Keratinocyte (primary cell): ENCODE measurements around the gene CCDC178. TPM values are rescaled to one million over a fixed set of nuclear protein-coding genes. Genes with fewer than 3 reads are reported as not detected.

ENCODE experiments used
- DNase-seq: peaks from one replicate; pipeline ENCODE4 v3.0.0-alpha.2; 2011; ENCODE audit warnings: low read depth, missing footprints, low spot score
- FAIRE-seq: peaks from 2 replicates; lab custom pipeline; 2011; peaks lifted over from hg19 to GRCh38; lab: Jason Lieb, UNC
- H2AFZ ChIP-seq: 2 replicates; pipeline ENCODE4 v1.6.0; 2012; ENCODE audit warnings: low read length, control low read depth, inconsistent platforms; ENCODE audit not compliant: control insufficient read depth
- H3K27ac ChIP-seq: 2 replicates; pipeline ENCODE4 v1.5.1; 2011; ENCODE audit warnings: low read length; ENCODE audit not compliant: control insufficient read depth, insufficient read depth
- H3K27me3 ChIP-seq: 3 replicates; pipeline ENCODE4 v1.6.0; 2011; ENCODE audit warnings: low read length; ENCODE audit not compliant: control insufficient read depth, insufficient read depth; ENCODE audit errors: extremely low read depth
- H3K36me3 ChIP-seq, 2 experiments: 2 replicates in 1 of 2; 3 replicates in 1 of 2; pipeline ENCODE4 v1.5.1; 2011; ENCODE audit warnings: low read length in 2 of 2, mild to moderate bottlenecking in 1 of 2; ENCODE audit not compliant: control insufficient read depth in 2 of 2, insufficient read depth in 2 of 2; ENCODE audit errors: extremely low read depth in 1 of 2
- H3K4me1 ChIP-seq: 3 replicates; pipeline ENCODE4 v1.5.1; 2011; ENCODE audit warnings: low read length; ENCODE audit not compliant: control insufficient read depth, insufficient read depth; ENCODE audit errors: extremely low read depth
- H3K4me2 ChIP-seq: 3 replicates; pipeline ENCODE4 v1.6.0; 2011; ENCODE audit warnings: low read depth, low read length; ENCODE audit not compliant: control insufficient read depth, insufficient read depth; ENCODE audit errors: extremely low read depth
- H3K4me3 ChIP-seq, 3 experiments: fragments of 200-600 bp in 1 of 3; sonication (generic) in 1 of 3; 2 replicates in 2 of 3; 3 replicates in 1 of 3; pipeline ENCODE4 v1.5.1; 2011 to 2016; ENCODE audit warnings: low read length in 3 of 3, mild to moderate bottlenecking in 3 of 3, control low read depth in 2 of 3, inconsistent platforms in 1 of 3, low read depth in 1 of 3, mixed read lengths in 1 of 3, mixed run types in 1 of 3, moderate library complexity in 1 of 3; ENCODE audit not compliant: control insufficient read depth in 2 of 3, insufficient read depth in 2 of 3; ENCODE audit errors: extremely low read depth in 1 of 3
- H3K79me2 ChIP-seq: 2 replicates; pipeline ENCODE4 v1.6.0; 2012; ENCODE audit warnings: low read length; ENCODE audit not compliant: control insufficient read depth, insufficient read depth
- H3K9ac ChIP-seq: 3 replicates; pipeline ENCODE4 v1.6.0; 2011; ENCODE audit warnings: low read length; ENCODE audit not compliant: control insufficient read depth, insufficient read depth; ENCODE audit errors: extremely low read depth
- H3K9me1 ChIP-seq: 3 replicates; pipeline ENCODE4 v1.6.0; 2011; ENCODE audit warnings: low read length; ENCODE audit not compliant: control insufficient read depth, insufficient read depth; ENCODE audit errors: extremely low read depth
- H3K9me3 ChIP-seq: 2 replicates; pipeline ENCODE4 v1.5.1; 2012; ENCODE audit warnings: low read depth, low read length; ENCODE audit not compliant: control insufficient read depth
- H4K20me1 ChIP-seq: 3 replicates; pipeline ENCODE4 v1.6.0; 2011; ENCODE audit warnings: low read length; ENCODE audit not compliant: control insufficient read depth, insufficient read depth; ENCODE audit errors: extremely low read depth
- CTCF ChIP-seq, 3 experiments: IDR thresholded peaks in 1 of 3; conservative IDR thresholded peaks in 1 of 3; optimal IDR thresholded peaks in 1 of 3; 2 replicates in 2 of 3; 3 replicates in 1 of 3; pipeline versions ENCODE3 to v1.5.1; 2011; ENCODE audit warnings: low read length in 3 of 3, mild to moderate bottlenecking in 3 of 3, moderate library complexity in 2 of 3, control low read depth in 1 of 3, inconsistent platforms in 1 of 3; ENCODE audit not compliant: insufficient read depth in 2 of 3; ENCODE audit errors: extremely low read depth in 1 of 3
- EZH2 ChIP-seq: IDR thresholded peaks from one replicate; pipeline ENCODE4 v1.6.1; 2012; ENCODE audit warnings: inconsistent platforms, mild to moderate bottlenecking, low read length, moderate library complexity
- dilution Hi-C: fragments of 300-500 bp; cut with MboI; formaldehyde crosslinking; loops from one replicate; pipeline ENCODE4 v1.7.0; 2020; ENCODE audit warnings: low sequenced_read_pairs; ENCODE audit not compliant: extremely low pct_ligation_motif_present
- polyA plus RNA-seq, 5 experiments: library from polyadenylated mRNA; depleted of rRNA in 3 of 5; stranded (reverse) in 3 of 5; stranded (forward) in 1 of 5; unstranded in 1 of 5; fragments of >200 nt; gene quantifications; 1 replicate in 1 of 5; 2 replicates in 3 of 5; 3 replicates in 1 of 5; pipeline versions ENCODE4 v1.2.1 to v1.2.3, GENCODE V29; 2011 to 2012; ENCODE audit warnings: missing spikeins in 2 of 5, low read depth in 1 of 5, low replicate concordance in 1 of 5

The CCDC178 gene
- polyA plus RNA-seq, 1 donor (not counting 4 experiments of a cell fraction or from before 2014, with no cell fraction given), result 0.14 TPM

DNA sequence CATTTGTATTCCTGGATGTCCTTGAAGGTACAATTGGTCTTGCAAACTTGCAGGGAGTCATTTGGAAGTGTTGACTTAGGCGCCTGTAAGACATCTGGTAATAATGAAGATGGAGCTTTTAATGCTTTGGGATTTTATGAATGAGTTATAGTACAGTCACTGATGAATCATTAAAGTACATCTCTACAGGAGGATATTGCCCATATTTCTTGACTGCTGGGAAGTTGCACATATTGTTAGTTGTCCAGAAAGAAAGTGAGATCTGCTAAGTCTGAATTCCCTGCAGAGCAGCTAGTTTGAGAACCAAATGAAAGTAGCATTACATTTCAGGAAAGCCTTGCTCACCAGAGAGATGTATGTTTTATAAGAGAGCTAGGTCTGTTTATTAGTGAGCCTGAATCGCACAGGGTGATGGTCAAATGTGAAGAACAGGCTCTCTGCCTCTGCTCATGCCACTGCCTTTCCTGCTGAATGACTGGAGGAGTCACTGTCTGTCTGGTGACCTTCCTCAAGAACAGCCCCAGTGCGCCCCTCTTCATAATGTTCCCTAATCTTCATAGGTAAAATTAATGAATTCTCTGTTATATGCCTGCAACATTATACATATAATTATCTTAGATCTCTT lies 528.7 kb downstream of the CCDC178 start:
- H4K20me1 ChIP-seq, result no peaks in the 10 kb centered on the region
- no peak overlapping the region for H3K9ac ChIP-seq
- FAIRE-seq (peak; percentile 65), DNase-seq (no peak)
- no peak overlapping the region for H3K27ac ChIP-seq
- no peaks in the 10 kb centered on the region for H3K9me1 ChIP-seq
- dilution Hi-C loops, result no loop called here
- peaks cover 11% of the 10 kb centered on the region for H3K4me1 ChIP-seq
- H3K36me3 ChIP-seq, result no peaks in the 10 kb centered on the region
- H3K4me2 ChIP-seq, result no peak overlapping the region
- H3K4me3 ChIP-seq, result no peak overlapping the region
- no peaks in the 10 kb centered on the region for H3K9me3 ChIP-seq
- no peaks in the 10 kb centered on the region for H3K27me3 ChIP-seq
- TF ChIP-seq EZH2 (no peak), CTCF (optimal IDR thresholded peaks at IDR 0.05 in 1 of 3, IDR thresholded peaks at IDR 0.05 in 1 of 3, conservative IDR thresholded peaks at IDR 0.05 in 1 of 3; ENCODE audit: extremely low read depth in 1 of 3, insufficient read depth in 2 of 3, low read length in 3 of 3) (no peak)
- H3K79me2 ChIP-seq, result no peaks in the 10 kb centered on the region
- H2AFZ ChIP-seq, result no peak overlapping the region

DNA sequence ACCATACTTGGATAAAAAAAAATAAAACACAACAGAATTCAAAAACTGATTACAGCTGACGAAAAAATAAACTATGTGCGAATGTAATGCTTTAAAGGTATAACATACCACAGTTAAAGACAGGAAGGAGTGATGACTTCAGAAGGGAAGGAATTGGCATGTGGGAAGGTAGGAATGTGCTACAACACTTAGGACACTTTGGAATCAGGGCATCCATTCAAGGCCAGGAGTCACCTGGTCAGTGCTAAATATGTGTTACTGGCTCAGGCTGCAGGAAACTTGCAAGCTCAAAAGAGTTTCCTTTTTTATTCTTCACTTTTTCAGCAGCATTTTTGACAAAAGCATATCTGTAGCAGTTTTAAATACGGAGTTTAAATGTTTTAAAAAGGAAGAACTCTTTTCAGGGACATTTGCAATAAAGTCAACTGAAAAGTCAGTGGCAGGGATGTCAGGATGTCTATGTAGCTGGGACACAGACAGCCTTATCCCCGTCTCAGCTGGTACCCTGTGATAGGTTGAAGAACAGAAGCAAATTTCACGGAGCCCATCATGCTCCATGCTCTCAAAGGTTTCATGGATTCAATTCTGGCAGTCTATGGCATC lies 529.7 kb downstream of the CCDC178 start:
- FAIRE-seq, result no peak

More for the DNA sequence above, 529.7 kb downstream of the CCDC178 start:
- no peaks in the 10 kb centered on the region for H3K36me3 ChIP-seq
- TF ChIP-seq CTCF (optimal IDR thresholded peaks at IDR 0.05 in 1 of 3, IDR thresholded peaks at IDR 0.05 in 1 of 3, conservative IDR thresholded peaks at IDR 0.05 in 1 of 3; ENCODE audit: extremely low read depth in 1 of 3, insufficient read depth in 2 of 3, low read length in 3 of 3) (no peak), EZH2 (no peak)
- dilution Hi-C loops, result no loop called here
- peaks cover 11% of the 10 kb centered on the region for H3K4me1 ChIP-seq
- H3K4me3 ChIP-seq, result no peak overlapping the region
- no peaks in the 10 kb centered on the region for H3K79me2 ChIP-seq
- no peak for DNase-seq
- no peaks in the 10 kb centered on the region for H3K9me1 ChIP-seq
- no peak overlapping the region for H3K27ac ChIP-seq
- H4K20me1 ChIP-seq, result no peaks in the 10 kb centered on the region
- H3K9me3 ChIP-seq, result no peaks in the 10 kb centered on the region
- no peaks in the 10 kb centered on the region for H3K27me3 ChIP-seq
- no peak overlapping the region for H3K4me2 ChIP-seq
- no peak overlapping the region for H2AFZ ChIP-seq
- no peak overlapping the region for H3K9ac ChIP-seq
